Heart right ventricle (tissue), 16 donors: ENCODE results near the gene ABI3. TPM values are rescaled to one million over a fixed set of nuclear protein-coding genes. Genes with fewer than 3 reads are reported as not detected.
"Not testable (repeated sequence)": the region's sequence is repeated elsewhere in the genome, so short reads cannot be mapped to it uniquely, and the experiment has no call there.

Source experiments
- ATAC-seq, 8 donors: fragments of 200-7000 bp; cut with Tn5 transposase; one replicate each; pipeline ENCODE4 v1.9.1; 2020; ENCODE audit warnings: mild to moderate bottlenecking in 8 of 8, moderate library complexity in 8 of 8, moderate number of reproducible peaks in 1 of 8
- DNase-seq, 2 donors: peaks; one replicate each; pipeline ENCODE4 v3.0.0-alpha.2; 2020
- H3K27ac ChIP-seq, 10 donors: fragments of 200-600 bp; sonication (generic) in 2 of 10; one replicate each; pipeline versions ENCODE4 v1.5.0 to v1.8.0; 2020 to 2022; ENCODE audit warnings: mild to moderate bottlenecking in 3 of 10
- H3K27me3 ChIP-seq, 7 donors: fragments of 200-600 bp; one replicate each; pipeline ENCODE4 v1.8.0; 2021 to 2022; ENCODE audit warnings: mild to moderate bottlenecking in 2 of 7
- H3K36me3 ChIP-seq, 9 donors: fragments of 200-600 bp; sonication (generic) in 1 of 9; one replicate each; pipeline versions ENCODE4 v1.5.0 to v1.8.0; 2020 to 2022; ENCODE audit warnings: mild to moderate bottlenecking in 2 of 9
- H3K4me1 ChIP-seq, 9 donors: fragments of 200-600 bp; sonication (generic) in 1 of 9; one replicate each; pipeline versions ENCODE4 v1.5.0 to v1.8.0; 2020 to 2022; ENCODE audit warnings: mild to moderate bottlenecking in 4 of 9
- H3K4me3 ChIP-seq, 10 donors: fragments of 200-600 bp; sonication (generic) in 2 of 10; one replicate each; pipeline versions ENCODE4 v1.5.0 to v1.8.0; 2020 to 2022; ENCODE audit warnings: mild to moderate bottlenecking in 7 of 10, moderate library complexity in 2 of 10
- H3K9me3 ChIP-seq, 11 donors: fragments of 200-600 bp in 10 of 11; sonication (generic) in 2 of 11; one replicate each; pipeline versions ENCODE4 v1.5.0 to v1.8.0; 2013 to 2022; ENCODE audit warnings: mild to moderate bottlenecking in 2 of 11, control low read depth in 1 of 11, moderate library complexity in 1 of 11
- WGBS, 2 donors: extraction: QIAGEN DNeasy Blood & Tissue Kit; methylation state at CpG; one replicate each; pipeline ENCODE4 v1.1.7; 2013; ENCODE audit warnings: inconsistent platforms in 1 of 2; 5-methylcytosine and 5-hydroxymethylcytosine counted together
- intact Hi-C, 10 donors: fragments of 100-400 bp; cut with DNase I; formaldehyde crosslinking; loops; one replicate each; pipeline versions ENCODE4 v1.11.1 to v1.14.2; 2022
- polyA plus RNA-seq, 2 donors: library from polyadenylated mRNA; stranded (reverse); fragments of 200-250 nt; gene quantifications; one replicate each; pipeline ENCODE4 v1.2.3, GENCODE V29; 2013
- total RNA-seq, 10 donors: library from RNA; stranded (reverse); fragmentation: NEBNext Ultra II Directional in 3 of 10; extraction: Animal tissue kit (Norgen Biotek cat#: 25700) in 3 of 10; gene quantifications; one replicate each; pipeline versions ENCODE4 v1.2.1 to v1.2.4, GENCODE V29; 2021 to 2023
- TF ChIP-seq, protein P1 (sequence below), 9 donors: fragments of 200-600 bp; sonication (generic) in 2 of 9; IDR thresholded peaks; one replicate each; pipeline versions ENCODE4 v1.5.0 to v1.8.0; 2021 to 2022; ENCODE audit warnings: antibody characterized with exemption in 9 of 9, mild to moderate bottlenecking in 5 of 9, moderate library complexity in 1 of 9
- donor health status: Arrhythmogenic right ventricular cardiomyopathy.
- donor health status: ischemic (EF 13 %, LVEDD 7.1; RV severe dilation, severe dysfunction).
- donor health status: healthy with polysubstance abuse.
- donor health status: DM: no; HTN: yes; CAD: no.
- donor health status: DM: no; HTN: no; CAD: no.
- donor health status: ischemic (EF 25% LVEDD 6.9; RV normal size, moderate dysfunction).
- donor health status: ischemic (EF 25% LVEDD 5.7; RV mildly dilated, moderate dysfunction).
- donor health status: healthy.
- donor health status: DM: yes; HTN: yes; CAD: no.
- donor health status: Ischemic cardiomyopathy.
- donor health status: ischemic (EF 35%, LVEDD 5.7; RV mildly dilated, moderate dysfunction).
- donor health status: nonischemic (EF 11% LVEDD 7.7; RV severe dilation, severe dysfunction).
- donor health status: DM: yes; HTN: yes; CAD: no.
- donor health status: PGD.
- donor health status: ischemic (EF 29% LVEDD 5.4; RV normal size, mild dysfunction).
- donor health status: nonischemic (EF 23%, LVEDD 6.1; RV moderate dilation, normal function).

The ABI3 gene
- total and polyA plus RNA-seq, 12 donors: 2.3 to 10.8 (median 5.1) TPM

DNA sequence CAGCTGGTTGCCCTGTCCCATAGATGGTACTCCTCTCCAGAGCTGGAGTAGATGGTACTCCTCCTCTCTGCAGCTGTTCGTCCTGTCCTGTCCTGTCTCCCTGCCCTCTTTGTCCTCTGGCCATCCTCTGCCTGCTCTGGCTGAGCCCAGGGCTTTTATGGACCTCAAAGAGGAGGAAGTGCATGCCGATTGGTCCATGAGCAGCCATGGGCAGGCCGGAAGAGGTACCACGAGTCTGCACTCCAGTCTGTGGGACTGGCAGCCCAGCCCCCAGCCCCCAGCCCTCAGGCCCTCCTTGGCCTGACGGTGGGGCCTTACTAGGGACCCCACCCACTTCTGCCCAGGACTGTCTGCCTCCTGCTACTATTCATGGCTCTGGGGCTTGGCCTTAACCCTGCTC, 27.2 kb upstream of the ABI3 start:
- Histone ChIP-seq H3K4me1 (peaks cover 0 to 4% (median 0%) of the 10 kb centered on the region in 9 donors), H3K27me3 (peaks cover 0 to 4% (median 0%) of the 10 kb centered on the region in 7 donors), H3K4me3 (no peak overlapping the region), H3K9me3 (peaks cover 0 to 15% (median 0%) of the 10 kb centered on the region in 11 donors), H3K27ac (no peak overlapping the region), H3K36me3 (no peaks in the 10 kb centered on the region)
- WGBS, 2 donors: 88 to 89% methylated on average over 5 of the region's 5 CpGs
- intact Hi-C loops: loop anchor here in 7 of 10 donors (5.0 to 10.0 kb wide), 5 partner anchors 39 to 211 kb away; no protein-coding TSS in a partner anchor
- peak in 1 of 8 donors; percentile 22 for ATAC-seq
- DNase-seq: no peak
- TF ChIP-seq, protein P1, sequence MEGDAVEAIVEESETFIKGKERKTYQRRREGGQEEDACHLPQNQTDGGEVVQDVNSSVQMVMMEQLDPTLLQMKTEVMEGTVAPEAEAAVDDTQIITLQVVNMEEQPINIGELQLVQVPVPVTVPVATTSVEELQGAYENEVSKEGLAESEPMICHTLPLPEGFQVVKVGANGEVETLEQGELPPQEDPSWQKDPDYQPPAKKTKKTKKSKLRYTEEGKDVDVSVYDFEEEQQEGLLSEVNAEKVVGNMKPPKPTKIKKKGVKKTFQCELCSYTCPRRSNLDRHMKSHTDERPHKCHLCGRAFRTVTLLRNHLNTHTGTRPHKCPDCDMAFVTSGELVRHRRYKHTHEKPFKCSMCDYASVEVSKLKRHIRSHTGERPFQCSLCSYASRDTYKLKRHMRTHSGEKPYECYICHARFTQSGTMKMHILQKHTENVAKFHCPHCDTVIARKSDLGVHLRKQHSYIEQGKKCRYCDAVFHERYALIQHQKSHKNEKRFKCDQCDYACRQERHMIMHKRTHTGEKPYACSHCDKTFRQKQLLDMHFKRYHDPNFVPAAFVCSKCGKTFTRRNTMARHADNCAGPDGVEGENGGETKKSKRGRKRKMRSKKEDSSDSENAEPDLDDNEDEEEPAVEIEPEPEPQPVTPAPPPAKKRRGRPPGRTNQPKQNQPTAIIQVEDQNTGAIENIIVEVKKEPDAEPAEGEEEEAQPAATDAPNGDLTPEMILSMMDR (IDR thresholded peaks at IDR 0.05): no peak

- no peak for ATAC-seq
- no peak overlapping the region for H3K4me3 ChIP-seq
- no peaks in the 10 kb centered on the region for H3K36me3 ChIP-seq
- intact Hi-C loops: loop anchor here in 7 of 10 donors (5.0 to 10.0 kb wide), 5 partner anchors 38 to 211 kb away; no protein-coding TSS in a partner anchor
- TF ChIP-seq, protein P1 (IDR thresholded peaks at IDR 0.05): no peak
- peaks cover 0 to 4% (median 0%) of the 10 kb centered on the region in 9 donors for H3K4me1 ChIP-seq
- H3K27ac ChIP-seq: no peak overlapping the region
- peaks cover 0 to 15% (median 0%) of the 10 kb centered on the region in 11 donors for H3K9me3 ChIP-seq
- DNase-seq: no peak
- 81 to 89% methylated on average over 7 of the region's 7 CpGs for WGBS, 2 donors
- peaks cover 0 to 4% (median 0%) of the 10 kb centered on the region in 7 donors for H3K27me3 ChIP-seq
These were observed 26.7 kb upstream of the ABI3 start for GRCh38 chr17:49183801-49184200.

DNA sequence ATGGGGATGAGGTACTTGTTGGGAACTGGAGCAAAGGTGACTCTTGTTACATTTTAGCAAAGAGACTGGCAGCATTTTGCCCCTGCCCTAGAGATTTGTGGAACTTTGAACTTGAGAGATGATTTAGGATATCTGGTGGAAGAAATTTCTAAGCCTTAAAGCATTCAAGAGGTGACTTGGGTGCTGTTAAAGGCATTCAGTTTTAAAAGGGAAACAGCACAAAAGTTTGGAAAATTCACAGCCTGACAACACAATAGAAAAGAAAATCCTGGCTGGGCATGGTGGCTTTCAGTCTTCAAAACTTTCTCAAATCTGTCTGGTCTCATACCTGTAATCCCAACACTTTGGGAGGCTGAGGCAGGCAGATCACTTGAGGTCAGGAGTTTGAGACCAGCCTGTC, 26.0 kb upstream of the ABI3 start:
- not testable (repeated sequence) for H3K27me3 ChIP-seq, H3K27ac ChIP-seq, H3K4me3 ChIP-seq, ATAC-seq, H3K36me3 ChIP-seq, DNase-seq, H3K4me1 ChIP-seq
- intact Hi-C loops: loop anchor here in 7 of 10 donors (5.0 to 10.0 kb wide), 5 partner anchors 38 to 210 kb away; no protein-coding TSS in a partner anchor
- H3K9me3 ChIP-seq: peaks cover 0 to 15% (median 0%) of the 10 kb centered on the region in 11 donors

DNA sequence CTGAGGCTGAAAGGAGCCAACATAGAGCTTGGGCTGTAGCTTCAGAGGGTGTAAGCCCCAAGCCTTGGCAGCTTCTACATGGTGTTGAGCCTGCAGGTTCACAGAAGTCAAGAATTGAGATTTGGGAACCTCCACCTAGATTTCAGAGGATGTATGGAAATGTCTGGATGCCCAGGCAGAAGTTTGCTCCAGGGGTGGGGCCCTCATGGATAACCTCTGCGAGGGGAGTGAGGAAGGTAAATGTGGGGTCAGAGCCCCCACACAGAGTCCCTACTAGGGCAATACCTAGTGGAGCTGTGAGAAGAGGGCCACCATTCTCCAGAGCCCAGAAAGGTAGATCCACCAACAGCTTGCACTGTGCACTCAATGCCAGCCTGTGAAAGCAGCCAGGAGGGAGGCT, 25.1 kb upstream of the ABI3 start:
- intact Hi-C loops: loop anchor here in 2 of 10 donors (10.0 kb wide), 1 partner anchor 209 kb away; no protein-coding TSS in a partner anchor
- WGBS, 2 donors: 95 to 100% methylated on average over 1 of the region's 1 CpG

DNA sequence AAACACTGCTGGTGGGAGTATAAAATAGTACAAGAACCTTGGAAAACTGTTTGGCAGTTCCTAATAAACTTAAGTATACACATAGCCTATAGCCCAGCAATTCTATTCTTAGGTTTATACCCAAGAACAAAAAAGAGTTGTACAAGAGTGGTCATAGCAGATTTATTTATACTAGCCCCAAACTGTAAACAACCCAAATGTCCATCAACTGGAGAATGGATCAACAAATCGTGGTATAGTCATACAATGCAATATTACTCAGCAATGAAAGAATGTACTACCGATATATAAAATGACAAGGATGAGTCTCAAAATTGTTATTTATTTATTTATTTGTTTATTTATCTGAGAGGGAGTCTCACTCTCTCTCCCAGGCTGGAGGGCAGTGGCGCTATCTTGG, 23.2 kb upstream of the ABI3 start:
- Histone ChIP-seq H3K27me3 (peaks cover 0 to 4% (median 0%) of the 10 kb centered on the region in 7 donors), H3K4me1 (peaks cover 0 to 11% (median 3%) of the 10 kb centered on the region in 9 donors), H3K27ac (no peak overlapping the region), H3K36me3 (no peaks in the 10 kb centered on the region), H3K4me3 (no peak overlapping the region), H3K9me3 (peaks cover 0 to 15% (median 0%) of the 10 kb centered on the region in 11 donors)
- TF ChIP-seq, protein P1 (IDR thresholded peaks at IDR 0.05): no peak
- 93 to 98% methylated on average over 3 of the region's 3 CpGs for WGBS, 2 donors
- no peak for ATAC-seq
- intact Hi-C loops: loop anchor here in 2 of 10 donors (10.0 kb wide), 1 partner anchor 208 kb away; no protein-coding TSS in a partner anchor
- DNase-seq: no peak

More for the DNA sequence above, 25.1 kb upstream of the ABI3 start:
- not testable (repeated sequence) for H3K27ac ChIP-seq, H3K27me3 ChIP-seq, DNase-seq, H3K4me3 ChIP-seq, H3K4me1 ChIP-seq, H3K36me3 ChIP-seq, ATAC-seq
- peaks cover 0 to 15% (median 0%) of the 10 kb centered on the region in 11 donors for H3K9me3 ChIP-seq
